Measurements from ENCODE around the gene PLA2G4E. TPM values are rescaled to one million over a fixed set of nuclear protein-coding genes. Genes with fewer than 3 reads are reported as not detected.
A peak's percentile ranks its signal among the peaks of the same experiment; 100 is the strongest.

Gene PLA2G4E
- total and polyA plus RNA-seq, 9 of the 15 experiments (the other 6 are each of a cell fraction or from before 2014, with no cell fraction given), result 0.03 TPM; not detected in 8

DNA sequence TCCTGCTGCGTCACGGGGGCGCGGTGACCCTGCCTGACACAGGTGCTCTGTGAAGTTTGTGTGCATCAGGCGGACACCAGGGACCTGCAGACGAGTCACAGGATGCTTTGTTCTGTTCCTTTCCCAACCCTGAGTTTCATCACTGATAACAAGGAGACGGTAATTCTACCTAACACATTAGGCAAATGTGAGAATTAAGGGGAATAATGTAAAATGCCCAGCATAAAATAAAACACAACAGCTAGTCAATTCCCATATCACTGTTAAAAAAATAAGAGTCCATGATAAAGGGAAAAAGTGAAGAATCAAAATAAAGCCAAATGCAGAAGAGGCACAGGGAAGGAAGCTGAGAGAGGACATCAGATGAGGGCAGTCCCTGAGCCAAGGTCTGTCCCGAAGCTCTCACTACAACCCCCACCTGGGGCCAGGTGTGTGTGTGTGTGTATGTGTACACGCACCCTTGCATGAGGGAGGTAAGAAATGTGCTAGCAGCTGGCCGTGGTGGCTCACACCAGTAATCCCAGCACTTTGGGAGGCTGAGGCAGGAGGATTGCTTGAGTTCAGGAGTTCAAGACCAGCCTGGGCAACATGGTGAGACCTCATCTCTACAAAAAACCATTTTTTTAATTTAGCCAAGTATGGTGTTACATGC is 46.0 kb upstream of the PLA2G4E start:
- TF ChIP-seq, protein P1, sequence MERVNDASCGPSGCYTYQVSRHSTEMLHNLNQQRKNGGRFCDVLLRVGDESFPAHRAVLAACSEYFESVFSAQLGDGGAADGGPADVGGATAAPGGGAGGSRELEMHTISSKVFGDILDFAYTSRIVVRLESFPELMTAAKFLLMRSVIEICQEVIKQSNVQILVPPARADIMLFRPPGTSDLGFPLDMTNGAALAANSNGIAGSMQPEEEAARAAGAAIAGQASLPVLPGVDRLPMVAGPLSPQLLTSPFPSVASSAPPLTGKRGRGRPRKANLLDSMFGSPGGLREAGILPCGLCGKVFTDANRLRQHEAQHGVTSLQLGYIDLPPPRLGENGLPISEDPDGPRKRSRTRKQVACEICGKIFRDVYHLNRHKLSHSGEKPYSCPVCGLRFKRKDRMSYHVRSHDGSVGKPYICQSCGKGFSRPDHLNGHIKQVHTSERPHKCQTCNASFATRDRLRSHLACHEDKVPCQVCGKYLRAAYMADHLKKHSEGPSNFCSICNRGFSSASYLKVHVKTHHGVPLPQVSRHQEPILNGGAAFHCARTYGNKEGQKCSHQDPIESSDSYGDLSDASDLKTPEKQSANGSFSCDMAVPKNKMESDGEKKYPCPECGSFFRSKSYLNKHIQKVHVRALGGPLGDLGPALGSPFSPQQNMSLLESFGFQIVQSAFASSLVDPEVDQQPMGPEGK (CRISPR knock-in tag; IDR thresholded peaks at IDR 0.05; ENCODE audit: borderline replicate concordance), result no peak
- TF ChIP-seq, protein P2, sequence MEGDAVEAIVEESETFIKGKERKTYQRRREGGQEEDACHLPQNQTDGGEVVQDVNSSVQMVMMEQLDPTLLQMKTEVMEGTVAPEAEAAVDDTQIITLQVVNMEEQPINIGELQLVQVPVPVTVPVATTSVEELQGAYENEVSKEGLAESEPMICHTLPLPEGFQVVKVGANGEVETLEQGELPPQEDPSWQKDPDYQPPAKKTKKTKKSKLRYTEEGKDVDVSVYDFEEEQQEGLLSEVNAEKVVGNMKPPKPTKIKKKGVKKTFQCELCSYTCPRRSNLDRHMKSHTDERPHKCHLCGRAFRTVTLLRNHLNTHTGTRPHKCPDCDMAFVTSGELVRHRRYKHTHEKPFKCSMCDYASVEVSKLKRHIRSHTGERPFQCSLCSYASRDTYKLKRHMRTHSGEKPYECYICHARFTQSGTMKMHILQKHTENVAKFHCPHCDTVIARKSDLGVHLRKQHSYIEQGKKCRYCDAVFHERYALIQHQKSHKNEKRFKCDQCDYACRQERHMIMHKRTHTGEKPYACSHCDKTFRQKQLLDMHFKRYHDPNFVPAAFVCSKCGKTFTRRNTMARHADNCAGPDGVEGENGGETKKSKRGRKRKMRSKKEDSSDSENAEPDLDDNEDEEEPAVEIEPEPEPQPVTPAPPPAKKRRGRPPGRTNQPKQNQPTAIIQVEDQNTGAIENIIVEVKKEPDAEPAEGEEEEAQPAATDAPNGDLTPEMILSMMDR (IDR thresholded peaks at IDR 0.05 in 2 of 3, conservative IDR thresholded peaks at IDR 0.05 in 1 of 3; ENCODE audit: insufficient read depth in 2 of 3, low read depth in 1 of 3, low read length in 3 of 3), result 0 out of 6 replicates have a peak, but pooled peaks of 1 of the 3 experiments have one; percentile 3
- no peak overlapping the region for H3K9ac ChIP-seq (ENCODE audit: insufficient read depth in 1 of 2, low read depth in 2 of 2, low read length in 2 of 2)
- peaks cover 0 to 8% of the 10 kb centered on the region in 2 experiments; a peak in 1 of 5 replicates for H3K4me1 ChIP-seq (replicated peaks in 1 of 2; ENCODE audit: control insufficient read depth in 2 of 2, insufficient read depth in 2 of 2, low read length in 2 of 2)
- no peak overlapping the region for H2AFZ ChIP-seq (ENCODE audit: low read depth, low read length)
- FAIRE-seq (no peak), DNase-seq (ENCODE audit: extremely low read depth in 1 of 4, low spot score in 3 of 4) (no peak), ATAC-seq (no peak)
- ChIA-PET POLR2A (interaction anchor here (1.4 kb wide), 1 partner anchor 94 kb away, joined by 3 read pairs; the partner anchor contains the start of gene EHD4), CTCF (ENCODE audit: low intra/inter-chr PET ratio) (interaction anchor here (0.6 to 2.2 kb wide), 4 partner anchors 18 to 368 kb away, joined by 4 to 18 read pairs (median 9); no protein-coding TSS in a partner anchor)
- BruUV-seq (replicated peaks), result no TSS peak
- no peak overlapping the region for H3K27ac ChIP-seq (ENCODE audit: extremely low read depth, low read depth, low read length)
- intact Hi-C loops (cut with micrococcal nuclease) (loop anchor here (1.0 to 10.0 kb wide), 3 partner anchors 17 to 318 kb away; no protein-coding TSS in a partner anchor), in situ Hi-C loops (cut with MboI) (loop anchor here (5.0 kb wide), 1 partner anchor 70 kb away; no protein-coding TSS in a partner anchor)
- no peak overlapping the region for H3K4me3 ChIP-seq
- no peaks in the 10 kb centered on the region for H3K36me3 ChIP-seq (ENCODE audit: control insufficient read depth, insufficient read depth, low read length)
- no peaks in the 10 kb centered on the region for H4K20me1 ChIP-seq (replicated peaks; ENCODE audit: control insufficient read depth, insufficient read depth, low read length)
- H3K9me3 ChIP-seq (replicated peaks; ENCODE audit: control insufficient read depth, insufficient read depth, low read depth, low read length), result peaks cover 4% of the 10 kb centered on the region; the same call in 1 of the 2 replicates
- 4% methylated on average over 10 of the region's 10 CpGs for WGBS (ENCODE audit: insufficient coverage, low coverage, missing lambda C conversion rate)
- H3K9me1 ChIP-seq (ENCODE audit: control insufficient read depth, insufficient read depth, low read length), result peaks cover 4% of the 10 kb centered on the region
- H3K79me2 ChIP-seq (ENCODE audit: control insufficient read depth, insufficient read depth, low read length), result no peaks in the 10 kb centered on the region
- H3K27me3 ChIP-seq (ENCODE audit: control insufficient read depth in 2 of 2, insufficient read depth in 2 of 2, low read length in 2 of 2), result peaks cover 15 to 78% of the 10 kb centered on the region in 2 experiments
- H3K4me2 ChIP-seq (ENCODE audit: insufficient read depth, low read length), result no peak overlapping the region
